Large intestine (tissue), 3 donors: ENCODE measurements around the gene LENG9. TPM values are rescaled to one million over a fixed set of nuclear protein-coding genes. Genes with fewer than 3 reads are reported as not detected.
"Not testable (repeated sequence)": the region's sequence is repeated elsewhere in the genome, so short reads cannot be mapped to it uniquely, and the experiment has no call there.

Experiments
- DNase-seq, 2 donors: peaks; one replicate each; pipeline versions ENCODE4 v3.0.0 to v3.0.0-alpha.2; 2013
- H3K27ac ChIP-seq: one replicate; pipeline ENCODE4 v1.5.1; 2013; ENCODE audit warnings: low read length
- H3K27me3 ChIP-seq: 2 replicates; pipeline ENCODE4 v1.6.1; 2013; ENCODE audit warnings: low read length; ENCODE audit not compliant: control insufficient read depth, insufficient read depth
- H3K36me3 ChIP-seq: 2 replicates; pipeline ENCODE4 v1.6.1; 2013; ENCODE audit warnings: low read length; ENCODE audit not compliant: control insufficient read depth, insufficient read depth
- H3K4me1 ChIP-seq: one replicate; pipeline ENCODE4 v1.6.1; 2013; ENCODE audit warnings: low read length; ENCODE audit not compliant: control insufficient read depth, insufficient read depth
- H3K4me3 ChIP-seq: one replicate; pipeline ENCODE4 v1.5.1; 2013; ENCODE audit warnings: low read length
- H3K9me3 ChIP-seq: one replicate; pipeline ENCODE4 v1.6.1; 2013; ENCODE audit warnings: mild to moderate bottlenecking, low read depth, low read length, moderate library complexity; ENCODE audit not compliant: control insufficient read depth
- WGBS: methylation state at CpG from one replicate; pipeline ENCODE4 v1.1.5; 2013; ENCODE audit warnings: low lambda C conversion rate; ENCODE audit not compliant: insufficient coverage; 5-methylcytosine and 5-hydroxymethylcytosine counted together
- polyA plus RNA-seq: library from polyadenylated mRNA; unstranded; fragments of 120-200 nt; gene quantifications from one replicate; pipeline ENCODE4 v1.2.1, GENCODE V29; 2013

The LENG9 gene
- polyA plus RNA-seq, 1 donor: 9.2 TPM

DNA sequence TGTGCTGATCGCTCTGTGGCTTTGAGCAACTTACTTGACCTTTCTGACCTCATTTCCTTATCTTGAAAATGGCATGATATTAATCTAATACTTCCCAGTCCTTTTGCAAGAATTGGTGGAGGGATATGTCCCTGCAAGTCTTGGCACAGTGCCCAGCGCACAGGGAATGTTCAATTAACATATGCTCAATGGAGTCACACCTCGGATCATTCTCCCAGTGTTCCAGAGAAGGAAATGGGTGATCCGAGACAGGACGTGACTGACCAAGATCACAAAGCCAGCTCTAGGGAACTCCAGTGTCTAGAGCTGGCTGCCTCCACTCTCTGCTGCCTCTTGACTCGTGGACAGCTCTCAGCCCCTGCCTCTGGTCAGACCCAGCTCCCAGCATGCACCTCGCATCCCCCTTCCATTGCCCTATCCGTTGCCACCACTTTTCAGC, 5.9 kb upstream of the LENG9 start:
- H3K4me1 ChIP-seq: peaks cover 55% of the 10 kb centered on the region
- no peak overlapping the region for H3K4me3 ChIP-seq
- H3K36me3 ChIP-seq: peaks cover 15% of the 10 kb centered on the region
- peaks cover 10% of the 10 kb centered on the region for H3K9me3 ChIP-seq
- WGBS: no CpG with 5 or more reads among the region's 8 CpGs
- DNase-seq: peak in 1 of 2 donors; percentile 49
- peak overlapping the region; percentile 98 for H3K27ac ChIP-seq
- peaks cover 2% of the 10 kb centered on the region for H3K27me3 ChIP-seq

GRCh38 chr19:54466110-54466480, 2.5 kb upstream of the LENG9 start:
- peaks cover 64% of the 10 kb centered on the region for H3K4me1 ChIP-seq
- no CpG with 5 or more reads among the region's 14 CpGs for WGBS
- H3K27me3 ChIP-seq, DNase-seq, H3K9me3 ChIP-seq, H3K4me3 ChIP-seq: not testable (repeated sequence)
- peak overlapping the region; percentile 98 for H3K27ac ChIP-seq
- peaks cover 27% of the 10 kb centered on the region for H3K36me3 ChIP-seq

GRCh38 chr19:54465426-54466109, 2.0 kb upstream of the LENG9 start:
- Histone ChIP-seq H3K27me3 (no peaks in the 10 kb centered on the region), H3K4me1 (peaks cover 63% of the 10 kb centered on the region), H3K27ac (peak overlapping the region; percentile 98), H3K4me3 (no peak overlapping the region), H3K36me3 (peaks cover 32% of the 10 kb centered on the region), H3K9me3 (peaks cover 6% of the 10 kb centered on the region)
- DNase-seq: no peak
- no CpG with 5 or more reads among the region's 49 CpGs for WGBS

DNA sequence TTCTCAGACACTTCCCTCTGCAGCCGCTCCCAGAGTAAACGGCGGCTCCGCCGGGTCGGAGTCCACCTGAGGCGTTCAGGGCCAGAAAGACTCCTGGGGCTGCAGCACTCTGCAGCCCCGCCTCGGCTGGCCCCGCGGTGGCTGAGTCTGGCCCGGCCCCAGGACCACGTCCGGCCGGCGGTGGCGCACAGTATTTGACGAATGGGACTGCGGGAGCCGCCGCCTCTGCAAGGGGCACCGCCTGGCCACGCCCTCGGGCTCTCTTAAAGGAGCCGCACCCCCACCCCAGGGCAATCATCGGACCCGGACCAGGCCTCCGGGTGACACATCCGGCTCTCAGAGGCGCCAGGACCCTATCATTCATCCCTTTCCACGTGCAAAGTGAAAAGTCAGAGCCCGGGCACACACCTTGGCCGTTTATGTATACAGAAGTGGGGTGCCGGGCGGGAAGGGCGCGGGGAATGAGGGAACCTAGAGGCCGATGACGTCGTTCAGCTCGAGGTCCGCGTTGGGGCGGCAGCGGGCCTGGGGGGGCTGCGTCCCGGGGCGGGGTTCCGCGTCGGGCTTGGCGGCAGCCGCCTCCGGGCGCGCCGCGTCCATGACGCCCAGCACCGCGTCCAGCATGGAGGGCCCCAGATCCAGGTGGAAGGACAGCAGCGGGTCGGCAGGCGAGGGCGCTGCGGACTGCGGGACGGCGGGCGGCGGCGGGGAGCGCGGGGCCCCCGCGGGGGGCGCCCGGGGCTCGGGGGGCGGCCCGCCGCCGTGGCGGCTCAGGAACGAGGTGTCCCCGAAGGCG, 1.2 kb upstream of the LENG9 start:
- H3K27ac ChIP-seq: peak overlapping the region; percentile 98
- peak overlapping the region; percentile 54 for H3K4me3 ChIP-seq
- peak; percentile 95 to 98 for DNase-seq
- no peaks in the 10 kb centered on the region for H3K27me3 ChIP-seq
- no CpG with 5 or more reads among the region's 87 CpGs for WGBS
- peaks cover 37% of the 10 kb centered on the region for H3K36me3 ChIP-seq
- peaks cover 56% of the 10 kb centered on the region for H3K4me1 ChIP-seq
- H3K9me3 ChIP-seq: peaks cover 6% of the 10 kb centered on the region

DNA sequence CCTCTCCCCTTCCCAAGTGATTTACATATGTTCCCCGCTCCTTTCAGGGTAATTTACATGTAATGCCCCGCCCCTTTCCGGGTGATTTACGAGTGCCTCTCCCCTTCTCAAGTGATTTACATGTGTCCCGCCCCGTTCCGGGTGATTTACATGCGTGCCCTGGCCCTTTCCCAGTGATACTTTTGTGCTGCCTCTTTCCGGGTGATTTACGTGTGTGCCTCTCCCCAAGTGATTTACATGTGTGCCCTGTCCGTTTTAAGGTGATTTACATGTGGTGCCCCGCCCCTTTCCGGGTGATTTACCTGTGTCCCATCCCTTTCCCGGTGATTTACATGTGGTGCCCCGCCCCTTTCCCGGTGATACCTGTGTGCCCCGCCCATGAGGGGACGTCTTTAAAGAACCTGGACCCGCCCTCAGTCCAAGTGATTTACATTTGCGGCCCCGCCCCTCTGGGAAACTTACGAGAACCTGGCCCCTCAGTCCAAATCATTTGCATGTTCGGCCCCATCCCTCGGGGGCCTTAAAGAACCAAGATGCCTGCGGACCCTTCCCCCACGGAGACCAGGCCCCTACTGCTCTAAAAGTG, 559 bp upstream of the LENG9 start:
- H3K4me1 ChIP-seq: peaks cover 54% of the 10 kb centered on the region
- peak overlapping the region; percentile 98 for H3K27ac ChIP-seq
- no CpG with 5 or more reads among the region's 26 CpGs for WGBS
- peaks cover 6% of the 10 kb centered on the region for H3K9me3 ChIP-seq
- peaks cover 41% of the 10 kb centered on the region for H3K36me3 ChIP-seq
- H3K4me3 ChIP-seq: peak overlapping the region; percentile 54
- no peaks in the 10 kb centered on the region for H3K27me3 ChIP-seq
- peak; percentile 94 to 98 for DNase-seq

- DNase-seq: peak in 1 of 2 donors; percentile 82
- no CpG with 5 or more reads among the region's 91 CpGs for WGBS
- Histone ChIP-seq H3K9me3 (peaks cover 6% of the 10 kb centered on the region), H3K27me3 (no peaks in the 10 kb centered on the region), H3K4me1 (peaks cover 47% of the 10 kb centered on the region), H3K27ac (peak overlapping the region; percentile 98), H3K36me3 (peaks cover 53% of the 10 kb centered on the region), H3K4me3 (peak overlapping the region; percentile 62)
Observed at GRCh38 chr19:54462655-54463530, 685 bp downstream of the LENG9 start.

DNA sequence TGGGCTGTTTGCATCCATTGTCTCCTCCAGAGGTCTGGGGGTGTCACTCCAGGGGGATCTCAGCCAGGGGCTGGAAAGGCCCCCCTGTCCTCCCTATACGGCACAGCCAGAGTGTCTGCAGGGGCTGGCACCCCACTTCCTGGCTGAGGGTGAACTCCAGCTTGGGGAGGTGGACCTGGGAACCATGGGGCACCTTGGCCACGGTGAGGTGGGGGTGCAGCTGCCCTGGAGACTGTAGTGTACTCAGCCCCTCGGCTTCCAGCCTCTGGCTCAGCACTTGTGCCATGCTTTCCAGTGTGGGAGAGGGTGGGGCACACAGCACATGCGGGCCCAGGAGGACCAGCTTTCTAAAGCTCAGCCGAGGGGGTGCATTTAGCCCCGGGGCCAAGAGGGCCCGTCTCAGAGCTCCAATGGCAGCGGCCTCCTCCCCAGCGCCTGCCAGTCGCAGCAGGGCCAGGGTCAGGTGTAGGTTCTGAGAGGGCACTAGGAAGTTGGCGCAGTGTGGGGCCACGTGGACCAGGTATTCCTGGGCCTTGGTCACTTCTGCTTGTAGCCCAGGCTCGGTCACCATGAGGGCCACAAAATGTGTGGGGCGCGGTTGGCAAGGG, 1.4 kb downstream of the LENG9 start:
- peak in 1 of 2 donors; percentile 40 for DNase-seq

GRCh38 chr19:54461613-54462012, 2.0 kb downstream of the LENG9 start:
- 67% methylated on average over 3 of the region's 3 CpGs for WGBS
- H3K36me3 ChIP-seq: peaks cover 64% of the 10 kb centered on the region
- H3K4me1 ChIP-seq: peaks cover 37% of the 10 kb centered on the region

More for the DNA sequence above, 1.4 kb downstream of the LENG9 start:
- H3K4me1 ChIP-seq: peaks cover 42% of the 10 kb centered on the region
- no CpG with 5 or more reads among the region's 15 CpGs for WGBS
- H3K27ac ChIP-seq: peak overlapping the region; percentile 98
- H3K4me3 ChIP-seq: peak overlapping the region; percentile 62
- no peaks in the 10 kb centered on the region for H3K27me3 ChIP-seq
- peaks cover 59% of the 10 kb centered on the region for H3K36me3 ChIP-seq
- H3K9me3 ChIP-seq: peaks cover 6% of the 10 kb centered on the region

GRCh38 chr19:54461210-54461609, 2.4 kb downstream of the LENG9 start:
- no peak overlapping the region for H3K4me3 ChIP-seq
- H3K27me3 ChIP-seq: no peaks in the 10 kb centered on the region
- no peak for DNase-seq
- peak overlapping the region; percentile 42 for H3K27ac ChIP-seq
- peaks cover 66% of the 10 kb centered on the region for H3K36me3 ChIP-seq
- H3K4me1 ChIP-seq: peaks cover 33% of the 10 kb centered on the region
- H3K9me3 ChIP-seq: peaks cover 6% of the 10 kb centered on the region
- WGBS: no CpG with 5 or more reads among the region's 27 CpGs

More at GRCh38 chr19:54461613-54462012, 2.0 kb downstream of the LENG9 start:
- no peak for DNase-seq
- peaks cover 6% of the 10 kb centered on the region for H3K9me3 ChIP-seq
- H3K4me3 ChIP-seq: no peak overlapping the region
- H3K27ac ChIP-seq: peak overlapping the region; percentile 98
- H3K27me3 ChIP-seq: no peaks in the 10 kb centered on the region
